ENCODE results near the gene ZNF558. TPM values are rescaled to one million over a fixed set of nuclear protein-coding genes. Genes with fewer than 3 reads are reported as not detected.

Gene ZNF558
- polyA plus RNA-seq, 1 experiment: 16.9 TPM

Small RNA genes within 50 kb of the gene (small RNA-seq; reads per million reads assigned to genes)
- gene AC012616.1 (ENCODE audit: insufficient read length, low read depth, low replicate concordance): not detected

Other genes starting within 250 kb of the ZNF558 start
- gene ADAMTS10, start 221.6 kb downstream of the ZNF558 start, polyA plus RNA-seq (2011; rRNA removed): 5.6 and 10.4 TPM in 2 replicates
- not detected in 2 replicates for gene NFILZ, start 201.7 kb downstream of the ZNF558 start, polyA plus RNA-seq (2011; rRNA removed)
- not detected in 2 replicates for gene ACTL9, start 133.5 kb downstream of the ZNF558 start, polyA plus RNA-seq (2011; rRNA removed)
- gene OR2Z1, start 110.7 kb downstream of the ZNF558 start, polyA plus RNA-seq (2011; rRNA removed): not detected in 2 replicates
- gene MBD3L1, start 73 bp upstream of the ZNF558 start, polyA plus RNA-seq (2011; rRNA removed): not detected in 2 replicates
- not detected in 2 replicates for gene MUC16, start 178.1 kb upstream of the ZNF558 start, polyA plus RNA-seq (2011; rRNA removed)

All from BJ (cell line).